Measurements from ENCODE around the gene CEP128.
"Not testable (repeated sequence)": the region's sequence is repeated elsewhere in the genome, so short reads cannot be mapped to it uniquely, and the experiment has no call there.

The CEP128 gene

DNA sequence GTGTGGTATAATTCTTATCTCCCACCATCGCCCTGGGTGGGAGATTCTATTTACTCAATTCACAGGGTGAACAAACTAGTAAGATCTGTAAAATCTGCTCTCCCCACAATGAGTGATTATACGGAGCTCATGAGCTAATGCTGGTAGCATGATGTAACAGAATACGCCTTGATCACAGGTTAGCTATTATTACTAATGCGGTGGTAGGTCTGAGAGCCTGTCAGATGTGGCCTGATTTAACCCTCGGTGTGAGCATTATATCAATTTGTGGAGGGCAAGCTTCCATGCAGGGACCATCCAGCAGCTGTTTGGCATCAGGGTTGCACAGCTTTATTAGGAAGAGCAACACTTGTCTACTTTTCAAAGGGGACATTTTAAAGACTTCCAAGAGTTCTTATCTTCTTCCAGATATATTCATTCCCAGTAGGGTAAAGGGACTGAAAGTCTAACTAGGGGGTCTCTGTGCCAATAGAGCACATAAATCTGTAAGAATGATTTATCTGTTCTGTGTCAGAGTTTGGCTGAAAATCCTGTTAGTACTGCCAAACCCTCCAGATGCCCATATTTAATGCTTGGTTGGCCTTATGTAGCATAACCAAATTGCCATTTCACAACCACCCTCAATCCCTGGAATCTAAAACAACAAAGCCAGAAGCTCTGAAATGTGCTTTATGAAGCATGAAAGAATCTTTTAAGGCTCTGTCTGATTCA lies 32.5 kb upstream of the CEP128 start:
- Histone ChIP-seq H3K36me3 (ENCODE audit: control insufficient read depth, low read depth, low read length) (no peaks in the 10 kb centered on the region), H3K9ac (ENCODE audit: low read length) (no peak overlapping the region), H3K27ac (ENCODE audit: low read length) (no peak overlapping the region), H3K9me3 (ENCODE audit: control insufficient read depth, low read depth, low read length) (no peaks in the 10 kb centered on the region), H3K27me3 (ENCODE audit: control insufficient read depth, insufficient read depth, low read length) (no peaks in the 10 kb centered on the region), H3K4me1 (ENCODE audit: control insufficient read depth, low read depth, low read length) (no peaks in the 10 kb centered on the region), H3K4me3 (ENCODE audit: low read length) (no peak overlapping the region)

DNA sequence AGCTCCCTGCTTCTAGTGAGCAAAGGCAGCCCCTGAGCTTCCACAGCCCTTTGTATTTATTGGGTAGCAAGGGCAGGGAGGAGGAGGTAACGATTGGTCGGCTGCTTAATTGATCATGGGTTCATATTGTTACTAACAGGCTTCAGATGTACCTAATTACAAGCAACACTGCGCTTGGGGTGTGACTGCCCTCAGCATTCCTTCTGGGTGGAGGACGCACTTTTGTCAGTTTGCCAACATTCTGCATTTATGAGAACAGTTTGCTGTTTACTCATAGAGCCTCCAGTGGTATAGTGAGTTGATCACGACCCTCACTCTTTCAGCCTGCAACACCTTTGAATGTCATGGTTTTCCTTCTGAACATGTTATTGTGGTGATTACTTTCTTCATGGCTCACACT lies 23.5 kb upstream of the CEP128 start:
- H3K9me3 ChIP-seq (ENCODE audit: control insufficient read depth, low read depth, low read length): no peaks in the 10 kb centered on the region
- no peak overlapping the region for H3K9ac ChIP-seq (ENCODE audit: low read length)
- H3K27me3 ChIP-seq (ENCODE audit: control insufficient read depth, insufficient read depth, low read length): no peaks in the 10 kb centered on the region
- no peaks in the 10 kb centered on the region for H3K36me3 ChIP-seq (ENCODE audit: control insufficient read depth, low read depth, low read length)
- H3K4me3 ChIP-seq (ENCODE audit: low read length): no peak overlapping the region
- no peak overlapping the region for H3K27ac ChIP-seq (ENCODE audit: low read length)
- H3K4me1 ChIP-seq (ENCODE audit: control insufficient read depth, low read depth, low read length): no peaks in the 10 kb centered on the region

DNA sequence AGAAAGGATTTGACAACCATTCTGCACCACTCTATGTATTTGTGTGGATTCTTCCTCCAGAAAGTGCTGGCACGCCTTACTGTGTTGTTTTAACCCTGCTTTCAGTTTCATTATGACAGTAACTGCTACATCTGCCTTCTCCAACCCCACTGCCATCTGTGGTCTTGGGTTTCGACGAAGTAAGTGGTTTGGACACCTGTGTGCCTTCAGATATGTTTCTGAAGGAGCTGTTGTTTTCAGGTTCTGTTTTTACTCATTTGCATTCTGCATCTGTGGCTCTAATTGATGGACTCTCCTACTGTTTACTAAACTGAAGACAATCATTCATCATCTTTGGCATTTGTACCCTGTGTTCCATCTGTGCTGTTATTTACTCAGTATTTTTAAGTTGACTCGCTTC lies 18.0 kb upstream of the CEP128 start:
- Histone ChIP-seq H3K4me3 (ENCODE audit: low read length) (no peak overlapping the region), H3K4me1 (ENCODE audit: control insufficient read depth, low read depth, low read length) (no peaks in the 10 kb centered on the region), H3K27me3 (ENCODE audit: control insufficient read depth, insufficient read depth, low read length) (peaks cover 22% of the 10 kb centered on the region), H3K36me3 (ENCODE audit: control insufficient read depth, low read depth, low read length) (no peaks in the 10 kb centered on the region), H3K27ac (ENCODE audit: low read length) (no peak overlapping the region), H3K9me3 (ENCODE audit: control insufficient read depth, low read depth, low read length) (no peaks in the 10 kb centered on the region), H3K9ac (ENCODE audit: low read length) (no peak overlapping the region)

DNA sequence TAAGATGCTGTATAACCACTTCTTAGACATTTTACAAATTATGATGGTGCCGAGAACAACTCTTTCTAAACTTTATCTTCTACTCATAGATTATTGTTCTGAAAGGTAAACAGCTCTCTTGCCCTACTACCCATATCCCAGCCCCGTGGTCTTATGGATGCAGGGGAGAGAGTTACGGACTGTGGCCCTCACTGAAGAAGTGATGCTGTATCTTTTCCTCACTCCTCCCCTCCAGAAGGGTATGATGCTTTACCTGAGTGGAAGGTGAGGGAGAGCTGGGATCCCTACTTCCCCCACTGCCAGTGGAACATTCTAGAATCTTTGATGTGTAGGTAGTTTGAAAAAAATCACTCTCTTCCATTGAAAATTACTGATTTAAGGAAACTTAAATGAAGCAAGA lies 17.4 kb upstream of the CEP128 start:
- Histone ChIP-seq H3K9me3 (ENCODE audit: control insufficient read depth, low read depth, low read length) (no peaks in the 10 kb centered on the region), H3K27me3 (ENCODE audit: control insufficient read depth, insufficient read depth, low read length) (peaks cover 22% of the 10 kb centered on the region), H3K4me1 (ENCODE audit: control insufficient read depth, low read depth, low read length) (no peaks in the 10 kb centered on the region), H3K27ac (ENCODE audit: low read length) (no peak overlapping the region), H3K4me3 (ENCODE audit: low read length) (no peak overlapping the region), H3K36me3 (ENCODE audit: control insufficient read depth, low read depth, low read length) (no peaks in the 10 kb centered on the region), H3K9ac (ENCODE audit: low read length) (no peak overlapping the region)

DNA sequence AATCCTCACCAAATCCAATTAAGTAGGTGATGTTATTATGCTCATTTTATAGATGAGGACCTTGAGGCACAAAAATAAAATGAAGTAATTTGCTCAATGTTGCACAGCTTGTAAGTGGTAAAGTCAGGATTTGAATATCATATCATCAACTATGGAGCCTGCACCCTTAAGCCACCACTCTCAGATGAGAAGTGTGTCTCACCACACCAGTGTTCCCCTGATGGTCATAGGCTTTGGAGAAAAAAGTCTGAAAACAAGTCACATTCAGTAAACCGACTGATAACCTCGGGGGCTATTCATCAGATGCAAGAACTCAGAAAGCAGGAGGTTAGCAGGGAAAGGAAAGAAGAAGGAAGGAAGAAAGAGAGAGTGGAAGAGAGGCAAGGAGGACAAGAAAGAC lies 16.7 kb upstream of the CEP128 start:
- Histone ChIP-seq H3K9me3 (ENCODE audit: control insufficient read depth, low read depth, low read length) (no peaks in the 10 kb centered on the region), H3K9ac (ENCODE audit: low read length) (no peak overlapping the region), H3K36me3 (ENCODE audit: control insufficient read depth, low read depth, low read length) (no peaks in the 10 kb centered on the region), H3K4me1 (ENCODE audit: control insufficient read depth, low read depth, low read length) (no peaks in the 10 kb centered on the region), H3K27ac (ENCODE audit: low read length) (no peak overlapping the region), H3K27me3 (ENCODE audit: control insufficient read depth, insufficient read depth, low read length) (peaks cover 22% of the 10 kb centered on the region), H3K4me3 (ENCODE audit: low read length) (no peak overlapping the region)

DNA sequence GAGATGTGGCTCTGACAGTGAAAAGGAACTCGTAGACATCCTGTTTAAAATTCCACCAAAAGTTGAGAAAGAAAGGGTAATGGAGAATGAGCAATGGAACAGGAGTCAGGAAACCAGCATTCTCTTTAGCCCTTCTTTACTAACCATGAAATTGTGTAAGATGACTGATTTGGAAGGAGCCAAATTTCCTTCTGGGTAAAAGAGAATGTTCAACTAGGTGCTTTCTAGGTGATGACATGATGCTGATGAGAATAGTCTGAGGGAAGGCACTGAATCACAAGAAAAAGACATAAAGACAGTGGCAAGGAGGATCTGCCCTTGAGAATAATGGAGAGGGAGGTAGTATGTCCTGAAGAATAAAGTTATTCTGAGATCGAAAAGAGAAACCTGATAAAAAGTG lies 16.1 kb upstream of the CEP128 start:
- Histone ChIP-seq H3K36me3 (ENCODE audit: control insufficient read depth, low read depth, low read length) (no peaks in the 10 kb centered on the region), H3K27me3 (ENCODE audit: control insufficient read depth, insufficient read depth, low read length) (peaks cover 22% of the 10 kb centered on the region), H3K27ac (ENCODE audit: low read length) (no peak overlapping the region), H3K4me1 (ENCODE audit: control insufficient read depth, low read depth, low read length) (no peaks in the 10 kb centered on the region), H3K9ac (ENCODE audit: low read length) (no peak overlapping the region), H3K9me3 (ENCODE audit: control insufficient read depth, low read depth, low read length) (no peaks in the 10 kb centered on the region), H3K4me3 (ENCODE audit: low read length) (no peak overlapping the region)

DNA sequence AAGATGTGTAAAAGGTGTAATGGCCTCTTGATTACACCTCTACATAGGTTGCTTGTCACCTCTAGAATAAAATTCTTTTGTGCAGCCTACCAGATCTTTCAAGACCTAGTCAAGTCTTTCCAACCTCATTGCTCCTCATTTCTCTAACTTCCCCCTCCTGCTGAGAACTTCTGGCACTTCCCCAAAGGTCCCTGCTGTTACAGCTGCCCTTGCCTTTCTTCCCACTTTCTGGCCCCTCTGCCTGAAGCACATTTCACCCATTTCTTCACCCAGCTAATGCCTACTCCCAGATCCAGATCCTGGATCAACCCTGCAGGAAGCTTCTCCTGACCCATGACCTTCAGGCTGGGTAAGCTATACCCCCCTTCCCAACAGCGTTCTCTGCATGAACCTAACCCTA lies 15.4 kb upstream of the CEP128 start:
- Histone ChIP-seq H3K9me3 (ENCODE audit: control insufficient read depth, low read depth, low read length) (no peaks in the 10 kb centered on the region), H3K36me3 (ENCODE audit: control insufficient read depth, low read depth, low read length) (no peaks in the 10 kb centered on the region), H3K27ac (ENCODE audit: low read length) (no peak overlapping the region), H3K9ac (ENCODE audit: low read length) (no peak overlapping the region), H3K27me3 (ENCODE audit: control insufficient read depth, insufficient read depth, low read length) (peaks cover 22% of the 10 kb centered on the region), H3K4me1 (ENCODE audit: control insufficient read depth, low read depth, low read length) (no peaks in the 10 kb centered on the region), H3K4me3 (ENCODE audit: low read length) (no peak overlapping the region)

DNA sequence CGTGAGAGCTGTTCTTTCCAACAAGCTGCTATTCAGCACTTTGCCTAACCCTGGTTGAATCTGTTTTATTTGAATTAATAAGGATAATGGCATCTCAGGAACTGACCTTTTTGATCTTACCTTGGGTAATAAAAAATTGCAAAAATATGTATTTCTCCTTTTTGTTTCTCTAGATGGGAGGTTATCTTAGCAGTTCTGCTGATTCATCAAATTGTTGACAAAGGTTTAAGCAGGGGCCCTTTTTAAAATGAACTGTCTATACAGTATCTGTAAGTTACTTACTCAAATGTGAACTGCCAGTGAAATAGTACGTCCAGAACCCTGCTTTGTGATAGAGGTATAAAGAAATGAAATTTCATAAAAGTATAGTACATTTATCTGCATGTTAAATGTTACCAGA lies 14.6 kb upstream of the CEP128 start:
- Histone ChIP-seq H3K27ac (ENCODE audit: low read length) (no peak overlapping the region), H3K9ac (ENCODE audit: low read length) (no peak overlapping the region), H3K27me3 (ENCODE audit: control insufficient read depth, insufficient read depth, low read length) (peaks cover 22% of the 10 kb centered on the region), H3K4me3 (ENCODE audit: low read length) (no peak overlapping the region), H3K4me1 (ENCODE audit: control insufficient read depth, low read depth, low read length) (no peaks in the 10 kb centered on the region), H3K9me3 (ENCODE audit: control insufficient read depth, low read depth, low read length) (no peaks in the 10 kb centered on the region), H3K36me3 (ENCODE audit: control insufficient read depth, low read depth, low read length) (no peaks in the 10 kb centered on the region)

DNA sequence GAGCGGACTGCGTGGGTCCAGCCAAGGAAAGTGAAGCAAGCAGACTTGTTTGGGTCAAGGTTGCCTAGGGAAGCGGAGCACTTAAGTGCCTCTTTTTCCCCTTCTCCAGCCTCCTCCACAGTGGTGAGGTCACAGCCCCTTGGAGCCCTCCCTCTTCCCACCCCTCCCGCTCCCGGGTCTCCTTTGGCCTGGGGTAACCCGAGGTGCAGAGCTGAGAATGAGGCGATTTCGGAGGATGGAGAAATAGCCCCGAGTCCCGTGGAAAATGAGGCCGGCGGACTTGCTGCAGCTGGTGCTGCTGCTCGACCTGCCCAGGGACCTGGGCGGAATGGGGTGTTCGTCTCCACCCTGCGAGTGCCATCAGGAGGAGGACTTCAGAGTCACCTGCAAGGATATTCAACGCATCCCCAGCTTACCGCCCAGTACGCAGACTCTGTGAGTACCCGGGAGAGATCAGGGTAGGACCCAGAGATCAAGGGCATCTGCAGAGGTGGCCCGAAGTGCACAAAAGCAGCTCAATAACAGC lies 13.9 kb upstream of the CEP128 start, which contains the start of gene TSHR:
TSS of gene TSHR (plus strand) at position 206 of the 526 bp plus-strand sequence. CDS start at position 266, 60 bp downstream.
- no peaks in the 10 kb centered on the region for H3K9me3 ChIP-seq (ENCODE audit: control insufficient read depth, low read depth, low read length)
- H3K9ac ChIP-seq (ENCODE audit: low read length): peak within 1 kb of the TSS; percentile 12
- H3K4me3 ChIP-seq (ENCODE audit: low read length): peak within 1 kb of the TSS; percentile 59
- H3K27me3 ChIP-seq (ENCODE audit: control insufficient read depth, insufficient read depth, low read length): peaks cover 22% of the 10 kb centered on the region
- H3K36me3 ChIP-seq (ENCODE audit: control insufficient read depth, low read depth, low read length): no peaks in the 10 kb centered on the region
- H3K27ac ChIP-seq (ENCODE audit: low read length): no peak within 1 kb of the TSS
- no peaks in the 10 kb centered on the region for H3K4me1 ChIP-seq (ENCODE audit: control insufficient read depth, low read depth, low read length)

DNA sequence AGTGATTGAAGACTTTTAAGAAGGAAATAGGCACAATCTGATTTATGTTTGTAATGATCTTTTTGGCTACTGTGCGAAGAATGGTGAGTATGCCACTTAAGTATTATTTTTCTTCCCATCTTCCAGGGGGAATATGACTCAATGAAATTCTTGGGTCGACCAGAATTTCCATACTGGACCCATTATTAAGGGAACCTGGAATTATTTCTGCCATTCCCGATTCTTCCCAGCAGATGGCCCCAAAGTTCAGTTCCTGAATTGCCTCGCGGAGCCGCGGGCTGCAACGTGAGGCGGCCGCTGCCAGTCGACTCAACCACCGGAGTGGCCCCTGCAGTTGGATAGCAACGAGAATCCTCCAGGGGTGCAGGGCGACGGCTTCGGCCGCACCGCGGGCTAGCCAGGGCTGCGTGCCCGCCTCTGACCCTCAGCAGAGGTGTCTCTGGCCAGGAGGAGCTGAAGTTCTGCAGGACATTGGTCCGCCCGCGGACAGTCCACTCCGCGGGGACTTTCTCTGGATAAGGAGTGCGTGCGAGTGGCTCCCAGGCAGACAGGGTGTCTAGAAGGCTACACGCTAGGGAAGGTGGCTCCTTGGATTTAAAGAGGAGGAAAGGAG lies 13.3 kb upstream of the CEP128 start:
- H3K4me3 ChIP-seq (ENCODE audit: low read length): peak overlapping the region; percentile 59
- no peaks in the 10 kb centered on the region for H3K36me3 ChIP-seq (ENCODE audit: control insufficient read depth, low read depth, low read length)
- no peaks in the 10 kb centered on the region for H3K4me1 ChIP-seq (ENCODE audit: control insufficient read depth, low read depth, low read length)
- peak overlapping the region; percentile 12 for H3K9ac ChIP-seq (ENCODE audit: low read length)
- no peaks in the 10 kb centered on the region for H3K9me3 ChIP-seq (ENCODE audit: control insufficient read depth, low read depth, low read length)
- H3K27ac ChIP-seq (ENCODE audit: low read length): no peak overlapping the region
- H3K27me3 ChIP-seq (ENCODE audit: control insufficient read depth, insufficient read depth, low read length): peaks cover 22% of the 10 kb centered on the region

DNA sequence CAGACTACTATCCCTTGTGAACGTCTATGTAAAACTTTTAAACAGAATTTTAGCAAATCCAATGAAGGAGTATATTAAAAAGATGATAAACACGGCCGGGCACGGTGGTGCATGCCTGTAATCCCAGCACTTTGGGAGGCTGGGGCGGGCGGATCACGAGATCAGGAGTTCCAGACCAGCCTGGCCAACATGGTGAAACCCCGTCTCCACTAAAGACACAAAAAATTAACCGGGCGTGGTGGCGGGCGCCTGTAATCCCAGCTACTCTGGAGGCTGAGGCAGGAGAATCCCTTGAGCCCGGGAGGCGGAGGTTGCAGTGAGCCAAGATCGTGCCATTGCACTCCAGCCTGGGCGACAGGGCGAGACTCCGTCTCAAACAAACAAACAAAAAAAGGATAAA lies 11.7 kb upstream of the CEP128 start:
- H3K9ac ChIP-seq (ENCODE audit: low read length); H3K4me1 ChIP-seq (ENCODE audit: control insufficient read depth, low read depth, low read length): not testable (repeated sequence)

DNA sequence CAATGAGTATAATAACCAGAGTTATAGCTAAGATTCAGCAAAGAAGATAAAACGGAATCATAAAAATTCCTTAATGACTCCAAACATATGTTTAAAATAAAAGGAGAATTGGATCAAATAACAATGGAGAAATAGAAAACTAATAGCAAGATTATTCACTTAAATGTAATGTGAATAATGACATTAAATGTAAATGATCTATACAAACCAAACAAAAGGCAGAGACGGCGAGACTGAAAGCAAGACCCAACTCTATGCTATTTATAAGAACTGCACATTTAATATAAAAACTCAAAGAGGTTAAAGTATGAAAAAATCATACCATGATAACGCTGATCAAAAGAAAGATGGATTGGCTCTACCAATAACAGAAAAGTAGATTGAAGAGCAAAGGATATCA lies 10.0 kb upstream of the CEP128 start:
- H3K9me3 ChIP-seq (ENCODE audit: control insufficient read depth, low read depth, low read length): no peaks in the 10 kb centered on the region
- H3K27me3 ChIP-seq (ENCODE audit: control insufficient read depth, insufficient read depth, low read length): peaks cover 17% of the 10 kb centered on the region
- no peak overlapping the region for H3K4me3 ChIP-seq (ENCODE audit: low read length)
- H3K27ac ChIP-seq (ENCODE audit: low read length): no peak overlapping the region
- no peaks in the 10 kb centered on the region for H3K36me3 ChIP-seq (ENCODE audit: control insufficient read depth, low read depth, low read length)
- no peak overlapping the region for H3K9ac ChIP-seq (ENCODE audit: low read length)
- no peaks in the 10 kb centered on the region for H3K4me1 ChIP-seq (ENCODE audit: control insufficient read depth, low read depth, low read length)

More for the DNA sequence above, 11.7 kb upstream of the CEP128 start:
- H3K36me3 ChIP-seq (ENCODE audit: control insufficient read depth, low read depth, low read length); H3K27ac ChIP-seq (ENCODE audit: low read length); H3K4me3 ChIP-seq (ENCODE audit: low read length); H3K9me3 ChIP-seq (ENCODE audit: control insufficient read depth, low read depth, low read length): not testable (repeated sequence)
- peaks cover 22% of the 10 kb centered on the region for H3K27me3 ChIP-seq (ENCODE audit: control insufficient read depth, insufficient read depth, low read length)

All from iPS-18a (cell line).